Camera-type eye (tissue), 1 donor: ENCODE measurements around the gene MARCHF4. TPM values are rescaled to one million over a fixed set of nuclear protein-coding genes. Genes with fewer than 3 reads are reported as not detected.

Source experiments
- total RNA-seq: library from RNA; depleted of rRNA; stranded (reverse); fragments of >200 nt; gene quantifications from one replicate; pipeline ENCODE4 v1.2.3, GENCODE V29; 2014

Gene MARCHF4, protein sequence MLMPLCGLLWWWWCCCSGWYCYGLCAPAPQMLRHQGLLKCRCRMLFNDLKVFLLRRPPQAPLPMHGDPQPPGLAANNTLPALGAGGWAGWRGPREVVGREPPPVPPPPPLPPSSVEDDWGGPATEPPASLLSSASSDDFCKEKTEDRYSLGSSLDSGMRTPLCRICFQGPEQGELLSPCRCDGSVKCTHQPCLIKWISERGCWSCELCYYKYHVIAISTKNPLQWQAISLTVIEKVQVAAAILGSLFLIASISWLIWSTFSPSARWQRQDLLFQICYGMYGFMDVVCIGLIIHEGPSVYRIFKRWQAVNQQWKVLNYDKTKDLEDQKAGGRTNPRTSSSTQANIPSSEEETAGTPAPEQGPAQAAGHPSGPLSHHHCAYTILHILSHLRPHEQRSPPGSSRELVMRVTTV
- 2.9 TPM for total RNA-seq

DNA sequence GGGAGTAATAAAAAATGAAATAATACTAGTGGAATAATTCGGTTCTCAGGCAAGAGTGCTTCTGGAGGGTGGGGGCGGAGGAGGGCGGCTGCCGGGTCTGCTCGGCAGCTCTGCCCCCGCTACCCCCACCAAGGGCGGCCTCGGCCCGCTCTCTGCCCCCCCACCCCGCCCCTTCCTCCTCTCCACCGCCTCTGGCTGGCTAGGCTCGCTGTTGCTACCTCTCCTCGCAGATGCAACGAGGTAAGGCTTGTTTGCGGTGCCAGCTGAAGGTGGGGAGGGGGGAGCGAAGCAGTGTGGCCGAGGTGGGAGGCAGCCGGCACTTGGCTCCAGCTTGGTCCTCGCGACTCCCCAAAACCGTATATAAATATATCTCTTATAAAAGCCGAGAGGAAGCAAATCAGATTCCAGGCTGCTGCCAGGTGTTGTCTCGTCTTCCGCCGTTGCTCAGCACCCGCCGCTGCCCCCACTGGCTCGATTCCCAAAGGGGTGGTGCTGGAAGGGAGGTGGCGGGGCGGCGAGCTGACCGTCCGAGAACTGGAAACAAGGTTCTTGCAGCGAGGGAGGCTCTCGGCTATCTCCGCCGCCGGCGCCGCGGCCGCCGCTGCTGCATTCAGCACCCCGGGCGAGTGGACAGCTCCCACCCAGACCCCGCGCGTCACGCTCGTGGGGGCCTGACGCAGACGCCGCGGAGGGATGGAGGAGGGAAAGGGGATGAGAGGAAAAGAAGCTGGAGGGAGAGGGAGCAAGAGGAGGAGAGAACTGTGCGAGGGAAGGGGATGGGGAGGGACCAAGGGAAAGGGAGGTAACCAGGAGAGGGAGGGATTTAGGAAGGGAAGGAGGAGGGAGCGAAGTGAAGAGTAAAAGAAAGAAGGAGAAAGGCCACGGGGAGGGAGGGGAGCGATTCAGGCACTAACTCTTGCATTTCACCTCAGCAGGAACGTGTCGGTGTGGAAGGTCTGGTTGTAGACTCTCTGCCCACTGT, at the start of gene MARCHF4:
TSS of gene MARCHF4 (minus strand) at position 763 of the 982 bp plus-strand sequence. CDS start 2,223 bp downstream, outside the sequence.

GRCh38 chr2:216412022-216412999, 40.0 kb upstream of the MARCHF4 start, which contains the start of gene SMARCAL1:
Gene SMARCAL1 (plus strand): TSS chr2:216412484. CDS start chr2:216414705, 2,221 bp downstream.

Other genes with a start within 250 kb of the MARCHF4 start
- gene SMARCAL1, start 40.0 kb upstream of the MARCHF4 start, total RNA-seq = 42.5 TPM
- 529 TPM for gene RPL37A, start 126.4 kb upstream of the MARCHF4 start, total RNA-seq